Measurements from ENCODE around the gene MYCBPAP.
A peak's percentile ranks its signal among the peaks of the same experiment; 100 is the strongest.

Gene MYCBPAP

GRCh38 chr17:50536683-50537646, 28.7 kb downstream of the MYCBPAP start:
- H3K4me3 ChIP-seq (ENCODE audit: low read length), result no peak overlapping the region
- no peak for DNase-seq (ENCODE audit: low read depth)
- no peak for TF ChIP-seq CTCF (IDR thresholded peaks at IDR 0.05; ENCODE audit: insufficient read depth, low read depth, low read length, missing control alignments)

GRCh38 chr17:50537721-50538548, 29.7 kb downstream of the MYCBPAP start:
- no peak for DNase-seq (ENCODE audit: low read depth)
- TF ChIP-seq CTCF (IDR thresholded peaks at IDR 0.05; ENCODE audit: insufficient read depth, low read depth, low read length, missing control alignments), result no peak
- H3K4me3 ChIP-seq (ENCODE audit: low read length), result no peak overlapping the region

GRCh38 chr17:50538549-50539410, 30.5 kb downstream of the MYCBPAP start:
- DNase-seq (ENCODE audit: low read depth), result no peak
- H3K4me3 ChIP-seq (ENCODE audit: low read length), result no peak overlapping the region
- no peak for TF ChIP-seq CTCF (IDR thresholded peaks at IDR 0.05; ENCODE audit: insufficient read depth, low read depth, low read length, missing control alignments)

- H3K4me3 ChIP-seq (ENCODE audit: low read length), result no peak overlapping the region
- peak; percentile 92 for DNase-seq (ENCODE audit: low read depth)
- TF ChIP-seq CTCF (IDR thresholded peaks at IDR 0.05; ENCODE audit: insufficient read depth, low read depth, low read length, missing control alignments), result no peak
Measured at GRCh38 chr17:50539762-50540559, 31.7 kb downstream of the MYCBPAP start.

GRCh38 chr17:50540560-50541401, 32.5 kb downstream of the MYCBPAP start:
- TF ChIP-seq CTCF (IDR thresholded peaks at IDR 0.05; ENCODE audit: insufficient read depth, low read depth, low read length, missing control alignments), result no peak
- H3K4me3 ChIP-seq (ENCODE audit: low read length), result no peak overlapping the region
- DNase-seq (ENCODE audit: low read depth), result no peak
